ENCODE results near the gene DYNC2I2.

Gene DYNC2I2

DNA sequence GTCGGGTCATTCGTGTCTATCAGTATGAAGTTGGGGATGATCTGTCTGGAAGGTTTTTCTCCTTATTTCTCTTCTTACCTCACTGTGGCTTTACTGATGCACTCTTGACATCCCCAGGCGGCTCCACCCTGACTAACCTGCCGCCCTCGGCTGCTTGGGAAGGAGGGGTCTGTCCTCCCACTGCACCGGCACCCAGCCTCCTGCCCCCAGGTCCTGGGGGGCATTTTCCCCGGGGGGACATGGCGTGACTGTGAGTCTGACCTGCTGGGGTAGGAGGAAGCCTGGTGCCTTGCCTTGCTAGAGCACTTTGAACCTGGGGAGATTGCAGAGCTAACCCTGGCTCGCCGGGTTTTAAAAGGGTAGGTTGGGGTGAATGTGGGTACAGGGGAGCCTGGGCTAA, 27.5 kb downstream of the DYNC2I2 start:
- TF ChIP-seq FOXP2 (optimal IDR thresholded peaks at IDR 0.05; ENCODE audit: borderline replicate concordance, extremely low read depth, extremely low read length, insufficient read depth) (no peak), SIN3A (IDR thresholded peaks at IDR 0.05; ENCODE audit: borderline replicate concordance, insufficient read depth, low read length) (no peak)
- TF ChIP-seq, protein P1, sequence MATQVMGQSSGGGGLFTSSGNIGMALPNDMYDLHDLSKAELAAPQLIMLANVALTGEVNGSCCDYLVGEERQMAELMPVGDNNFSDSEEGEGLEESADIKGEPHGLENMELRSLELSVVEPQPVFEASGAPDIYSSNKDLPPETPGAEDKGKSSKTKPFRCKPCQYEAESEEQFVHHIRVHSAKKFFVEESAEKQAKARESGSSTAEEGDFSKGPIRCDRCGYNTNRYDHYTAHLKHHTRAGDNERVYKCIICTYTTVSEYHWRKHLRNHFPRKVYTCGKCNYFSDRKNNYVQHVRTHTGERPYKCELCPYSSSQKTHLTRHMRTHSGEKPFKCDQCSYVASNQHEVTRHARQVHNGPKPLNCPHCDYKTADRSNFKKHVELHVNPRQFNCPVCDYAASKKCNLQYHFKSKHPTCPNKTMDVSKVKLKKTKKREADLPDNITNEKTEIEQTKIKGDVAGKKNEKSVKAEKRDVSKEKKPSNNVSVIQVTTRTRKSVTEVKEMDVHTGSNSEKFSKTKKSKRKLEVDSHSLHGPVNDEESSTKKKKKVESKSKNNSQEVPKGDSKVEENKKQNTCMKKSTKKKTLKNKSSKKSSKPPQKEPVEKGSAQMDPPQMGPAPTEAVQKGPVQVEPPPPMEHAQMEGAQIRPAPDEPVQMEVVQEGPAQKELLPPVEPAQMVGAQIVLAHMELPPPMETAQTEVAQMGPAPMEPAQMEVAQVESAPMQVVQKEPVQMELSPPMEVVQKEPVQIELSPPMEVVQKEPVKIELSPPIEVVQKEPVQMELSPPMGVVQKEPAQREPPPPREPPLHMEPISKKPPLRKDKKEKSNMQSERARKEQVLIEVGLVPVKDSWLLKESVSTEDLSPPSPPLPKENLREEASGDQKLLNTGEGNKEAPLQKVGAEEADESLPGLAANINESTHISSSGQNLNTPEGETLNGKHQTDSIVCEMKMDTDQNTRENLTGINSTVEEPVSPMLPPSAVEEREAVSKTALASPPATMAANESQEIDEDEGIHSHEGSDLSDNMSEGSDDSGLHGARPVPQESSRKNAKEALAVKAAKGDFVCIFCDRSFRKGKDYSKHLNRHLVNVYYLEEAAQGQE (IDR thresholded peaks at IDR 0.05; ENCODE audit: insufficient read depth in 1 of 2, low read depth in 2 of 2, low read length in 2 of 2): no peak

DNA sequence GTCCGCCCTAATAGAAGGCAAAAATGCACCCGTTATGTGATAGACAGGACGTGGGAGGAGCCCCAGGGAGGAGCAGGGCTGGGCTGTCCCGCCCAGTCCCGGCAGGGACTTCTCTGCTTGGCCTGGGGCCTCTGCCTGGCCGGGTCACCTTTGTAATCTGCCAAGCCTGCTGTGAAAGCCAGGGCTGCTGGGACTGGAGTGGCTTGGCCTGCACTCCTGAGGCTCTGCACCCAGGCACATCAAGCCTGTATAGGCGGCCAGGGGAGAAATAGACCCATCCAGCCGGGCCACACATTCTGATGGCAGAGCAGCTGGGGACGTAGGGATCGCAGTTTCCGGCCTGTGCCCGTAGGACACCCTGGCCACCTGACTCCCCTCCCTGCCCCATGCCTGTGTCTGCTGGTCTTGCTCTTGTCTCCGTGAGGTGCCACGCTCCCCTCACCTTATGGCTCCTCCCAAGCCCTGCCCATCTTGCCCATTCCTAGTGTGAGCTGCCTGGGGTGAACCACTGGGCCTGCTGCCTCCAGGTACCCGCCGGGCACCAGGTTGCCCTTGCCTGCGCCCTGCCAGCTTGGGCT, 28.1 kb downstream of the DYNC2I2 start:
- no peak for TF ChIP-seq SIN3A (IDR thresholded peaks at IDR 0.05; ENCODE audit: borderline replicate concordance, insufficient read depth, low read length)
- no peak for TF ChIP-seq FOXP2 (optimal IDR thresholded peaks at IDR 0.05; ENCODE audit: borderline replicate concordance, extremely low read depth, extremely low read length, insufficient read depth)
- no peak for TF ChIP-seq POLR2AphosphoS5 (IDR thresholded peaks at IDR 0.05; ENCODE audit: low read depth, low read length)
- TF ChIP-seq, protein P1 (IDR thresholded peaks at IDR 0.05; ENCODE audit: insufficient read depth in 1 of 2, low read depth in 2 of 2, low read length in 2 of 2): no peak
- no peak for TF ChIP-seq TAF1 (IDR thresholded peaks at IDR 0.05; ENCODE audit: borderline replicate concordance, insufficient read depth, low read length)

DNA sequence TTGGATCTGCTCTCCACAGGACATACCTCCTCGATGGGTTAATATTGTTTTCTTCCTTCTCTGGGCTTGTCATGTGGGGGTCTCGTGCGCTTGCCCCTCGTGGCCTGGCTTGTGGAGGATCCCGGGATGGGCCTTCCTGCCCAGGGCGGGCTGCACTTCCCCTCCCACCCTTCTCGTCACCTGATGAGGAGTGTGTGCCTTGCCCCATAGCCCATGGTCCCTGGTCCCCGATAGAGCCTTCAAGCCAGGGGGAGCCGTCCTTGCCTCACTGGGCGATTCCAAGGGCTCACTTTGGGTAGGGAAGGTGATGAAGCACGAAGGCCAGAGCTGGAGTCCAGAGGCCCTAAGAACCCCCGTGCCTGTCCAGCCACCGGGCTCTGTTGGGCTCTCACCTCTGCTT, 28.7 kb downstream of the DYNC2I2 start:
- TF ChIP-seq, protein P1 (IDR thresholded peaks at IDR 0.05; ENCODE audit: insufficient read depth in 1 of 2, low read depth in 2 of 2, low read length in 2 of 2): no peak
- no peak for TF ChIP-seq SIN3A (IDR thresholded peaks at IDR 0.05; ENCODE audit: borderline replicate concordance, insufficient read depth, low read length)
- no peak for TF ChIP-seq TAF1 (IDR thresholded peaks at IDR 0.05; ENCODE audit: borderline replicate concordance, insufficient read depth, low read length)
- no peak for TF ChIP-seq FOXP2 (optimal IDR thresholded peaks at IDR 0.05; ENCODE audit: borderline replicate concordance, extremely low read depth, extremely low read length, insufficient read depth)
- TF ChIP-seq POLR2AphosphoS5 (IDR thresholded peaks at IDR 0.05; ENCODE audit: low read depth, low read length): no peak

DNA sequence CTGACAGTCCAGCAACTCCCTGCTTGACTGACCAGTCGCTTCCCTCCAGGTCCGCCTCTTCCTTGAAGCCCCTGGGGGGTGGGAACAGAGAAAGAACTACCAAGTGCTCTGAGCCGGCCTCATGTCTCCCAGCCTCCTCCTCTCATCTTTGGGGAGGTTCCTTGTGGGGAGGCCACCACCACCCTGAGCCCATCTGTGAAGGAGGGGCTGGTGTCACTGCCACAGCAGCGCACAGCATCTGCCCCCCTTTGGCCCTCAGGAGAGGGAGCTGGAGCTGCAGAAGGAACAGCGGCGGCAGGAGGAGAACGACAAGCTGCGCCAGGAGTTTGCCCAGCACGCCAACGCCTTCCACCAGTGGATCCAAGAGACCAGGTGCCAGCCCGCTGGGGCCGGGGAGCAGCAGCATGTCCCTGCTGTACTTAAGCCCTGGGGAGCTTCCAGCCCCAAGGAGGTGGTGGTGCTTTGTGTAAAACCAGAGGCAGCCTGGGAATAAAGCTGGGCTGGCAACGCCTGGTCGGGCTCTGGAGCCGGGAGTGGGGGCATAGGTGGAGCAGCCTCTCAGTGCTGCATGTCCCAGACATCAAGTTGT, 29.4 kb downstream of the DYNC2I2 start:
- TF ChIP-seq TAF1 (IDR thresholded peaks at IDR 0.05; ENCODE audit: borderline replicate concordance, insufficient read depth, low read length) (no peak), POLR2AphosphoS5 (IDR thresholded peaks at IDR 0.05; ENCODE audit: low read depth, low read length) (no peak), FOXP2 (optimal IDR thresholded peaks at IDR 0.05; ENCODE audit: borderline replicate concordance, extremely low read depth, extremely low read length, insufficient read depth) (no peak), SIN3A (IDR thresholded peaks at IDR 0.05; ENCODE audit: borderline replicate concordance, insufficient read depth, low read length) (no peak)
- TF ChIP-seq, protein P1 (IDR thresholded peaks at IDR 0.05; ENCODE audit: insufficient read depth in 1 of 2, low read depth in 2 of 2, low read length in 2 of 2): no peak
